ENCODE measurements around the gene IQSEC3. TPM values are rescaled to one million over a fixed set of nuclear protein-coding genes. Genes with fewer than 3 reads are reported as not detected.
"Not testable (repeated sequence)": the region's sequence is repeated elsewhere in the genome, so short reads cannot be mapped to it uniquely, and the experiment has no call there.

The IQSEC3 gene
- total RNA-seq, 1 experiment from 2014 or later, result not detected

GRCh38 chr12:212715-213526 is 146.4 kb downstream of the IQSEC3 start:
- DNase-seq (ENCODE audit: low read depth), result no peak

GRCh38 chr12:213527-213932 is 147.0 kb downstream of the IQSEC3 start:
- DNase-seq (ENCODE audit: low read depth), result no peak

GRCh38 chr12:214003-214741 is 147.6 kb downstream of the IQSEC3 start, which contains the start of gene SLC6A12:
Gene SLC6A12 (minus strand): TSS chr12:214157. CDS start chr12:209986, 4,171 bp downstream.
- no peak for DNase-seq (ENCODE audit: low read depth)

GRCh38 chr12:215116-215515 is 148.5 kb downstream of the IQSEC3 start:
- DNase-seq (ENCODE audit: low read depth), result no peak

GRCh38 chr12:217029-217428 is 150.5 kb downstream of the IQSEC3 start:
- DNase-seq (ENCODE audit: low read depth), result not testable (repeated sequence)

- no peak for DNase-seq (ENCODE audit: low read depth)
These were observed 151.7 kb downstream of the IQSEC3 start for GRCh38 chr12:218221-218620.

GRCh38 chr12:218728-219590 is 152.4 kb downstream of the IQSEC3 start:
- DNase-seq (ENCODE audit: low read depth), result no peak

GRCh38 chr12:219891-220352 is 153.4 kb downstream of the IQSEC3 start:
- DNase-seq (ENCODE audit: low read depth), result peak; percentile 76

GRCh38 chr12:220491-220890 is 153.9 kb downstream of the IQSEC3 start:
- DNase-seq (ENCODE audit: low read depth), result no peak

GRCh38 chr12:220946-221550 is 154.5 kb downstream of the IQSEC3 start:
- no peak for DNase-seq (ENCODE audit: low read depth)

GRCh38 chr12:221736-222135 is 155.2 kb downstream of the IQSEC3 start:
- no peak for DNase-seq (ENCODE audit: low read depth)

- DNase-seq (ENCODE audit: low read depth), result no peak
These were observed 157.3 kb downstream of the IQSEC3 start for GRCh38 chr12:223841-224240.

GRCh38 chr12:224330-224729 is 157.8 kb downstream of the IQSEC3 start:
- DNase-seq (ENCODE audit: low read depth), result no peak

GRCh38 chr12:225012-225411 is 158.4 kb downstream of the IQSEC3 start:
- no peak for DNase-seq (ENCODE audit: low read depth)

- no peak for DNase-seq (ENCODE audit: low read depth)
These were observed 159.8 kb downstream of the IQSEC3 start for GRCh38 chr12:226401-226800.

- no peak for DNase-seq (ENCODE audit: low read depth)
These were observed 160.8 kb downstream of the IQSEC3 start for GRCh38 chr12:227286-227915.

Measured in HT1080 (cell line).